NT2/D1 (cell line): Measurements from ENCODE around the gene CAMK2B.

ENCODE experiments used
- DNase-seq: peaks from one replicate; pipeline ENCODE4 v3.0.0-alpha.2; 2011; ENCODE audit warnings: low read depth, low spot score
- H3K27me3 ChIP-seq: 2 replicates; pipeline ENCODE4 v1.6.0; 2011; ENCODE audit warnings: mild to moderate bottlenecking; ENCODE audit not compliant: insufficient read length, insufficient read depth
- H3K36me3 ChIP-seq: 2 replicates; pipeline ENCODE4 v1.6.1; 2011; ENCODE audit warnings: mild to moderate bottlenecking, low read length, mixed read lengths; ENCODE audit not compliant: insufficient read depth, insufficient read length
- H3K4me1 ChIP-seq: 2 replicates; pipeline ENCODE4 v1.5.1; 2011; ENCODE audit not compliant: insufficient read depth, insufficient read length
- H3K4me3 ChIP-seq: 2 replicates; pipeline ENCODE4 v1.5.1; 2011; ENCODE audit warnings: low read depth; ENCODE audit not compliant: insufficient read length
- H3K9ac ChIP-seq: 2 replicates; pipeline ENCODE4 v1.6.0; 2011; ENCODE audit warnings: low read depth; ENCODE audit not compliant: insufficient read length
- H3K9me3 ChIP-seq: 2 replicates; pipeline ENCODE4 v1.5.1; 2011; ENCODE audit warnings: mild to moderate bottlenecking, low read length; ENCODE audit not compliant: insufficient read depth
- SUZ12 ChIP-seq: IDR thresholded peaks from 2 replicates; pipeline ENCODE4 v1.6.1; 2011; ENCODE audit not compliant: insufficient read length, insufficient read depth; ENCODE audit errors: extremely low read depth
- YY1 ChIP-seq: IDR thresholded peaks from 2 replicates; pipeline ENCODE4 v1.6.1; 2011; ENCODE audit not compliant: insufficient read length, insufficient read depth
- ZNF274 ChIP-seq: IDR thresholded peaks from 2 replicates; pipeline ENCODE4 v1.6.1; 2011; ENCODE audit warnings: mild to moderate bottlenecking, low read depth, low read length

The CAMK2B gene

GRCh38 chr7:44322631-44323363 is 2.6 kb downstream of the CAMK2B start:
- no peak for TF ChIP-seq YY1
- TF ChIP-seq SUZ12, result no peak
- no peak for TF ChIP-seq ZNF274
- no peak overlapping the region for H3K9ac ChIP-seq
- H3K4me1 ChIP-seq, result peaks cover 14% of the 10 kb centered on the region
- H3K27me3 ChIP-seq, result peaks cover 63% of the 10 kb centered on the region
- H3K4me3 ChIP-seq, result no peak overlapping the region
- no peak for DNase-seq
- H3K36me3 ChIP-seq, result no peaks in the 10 kb centered on the region
- no peaks in the 10 kb centered on the region for H3K9me3 ChIP-seq

GRCh38 chr7:44321796-44322195 is 3.6 kb downstream of the CAMK2B start:
- no peaks in the 10 kb centered on the region for H3K36me3 ChIP-seq
- H3K27me3 ChIP-seq, result peaks cover 53% of the 10 kb centered on the region

GRCh38 chr7:44320794-44321371 is 4.5 kb downstream of the CAMK2B start:
- no peak overlapping the region for H3K4me3 ChIP-seq
- DNase-seq, result no peak
- peaks cover 44% of the 10 kb centered on the region for H3K27me3 ChIP-seq
- H3K9ac ChIP-seq, result no peak overlapping the region
- TF ChIP-seq ZNF274, result no peak
- no peak for TF ChIP-seq SUZ12
- TF ChIP-seq YY1, result no peak
- no peaks in the 10 kb centered on the region for H3K36me3 ChIP-seq
- H3K9me3 ChIP-seq, result no peaks in the 10 kb centered on the region
- H3K4me1 ChIP-seq, result peaks cover 8% of the 10 kb centered on the region

More at GRCh38 chr7:44321796-44322195, 3.6 kb downstream of the CAMK2B start:
- Histone ChIP-seq H3K4me1 (peaks cover 14% of the 10 kb centered on the region), H3K9me3 (no peaks in the 10 kb centered on the region), H3K9ac (no peak overlapping the region), H3K4me3 (no peak overlapping the region)
- no peak for DNase-seq
- TF ChIP-seq SUZ12, result no peak
- TF ChIP-seq YY1, result no peak
- no peak for TF ChIP-seq ZNF274

- no peak for DNase-seq
- H3K9me3 ChIP-seq, result no peaks in the 10 kb centered on the region
- H3K4me3 ChIP-seq, result no peak overlapping the region
- TF ChIP-seq SUZ12, result no peak
- TF ChIP-seq YY1, result no peak
- TF ChIP-seq ZNF274, result no peak
- no peak overlapping the region for H3K9ac ChIP-seq
- H3K27me3 ChIP-seq, result peaks cover 39% of the 10 kb centered on the region
- peaks cover 8% of the 10 kb centered on the region for H3K4me1 ChIP-seq
- H3K36me3 ChIP-seq, result no peaks in the 10 kb centered on the region
Observed at GRCh38 chr7:44320141-44320540, 5.3 kb downstream of the CAMK2B start.

GRCh38 chr7:44318332-44318731 is 7.1 kb downstream of the CAMK2B start:
- Histone ChIP-seq H3K4me3 (no peak overlapping the region), H3K36me3 (no peaks in the 10 kb centered on the region), H3K4me1 (no peaks in the 10 kb centered on the region), H3K27me3 (peaks cover 22% of the 10 kb centered on the region), H3K9ac (no peak overlapping the region), H3K9me3 (no peaks in the 10 kb centered on the region)
- no peak for TF ChIP-seq YY1
- TF ChIP-seq ZNF274, result no peak
- no peak for TF ChIP-seq SUZ12
- no peak for DNase-seq

GRCh38 chr7:44315301-44315903 is 10.0 kb downstream of the CAMK2B start:
- no peak overlapping the region for H3K4me3 ChIP-seq
- TF ChIP-seq YY1 (no peak), SUZ12 (no peak), ZNF274 (no peak)
- H3K36me3 ChIP-seq, result no peaks in the 10 kb centered on the region
- no peak for DNase-seq
- no peaks in the 10 kb centered on the region for H3K9me3 ChIP-seq
- H3K27me3 ChIP-seq, result peaks cover 20% of the 10 kb centered on the region
- H3K9ac ChIP-seq, result no peak overlapping the region
- H3K4me1 ChIP-seq, result no peaks in the 10 kb centered on the region

GRCh38 chr7:44313621-44314031 is 11.8 kb downstream of the CAMK2B start:
- no peak overlapping the region for H3K4me3 ChIP-seq
- H3K36me3 ChIP-seq, result no peaks in the 10 kb centered on the region
- peaks cover 6% of the 10 kb centered on the region for H3K4me1 ChIP-seq
- no peak overlapping the region for H3K9ac ChIP-seq
- H3K9me3 ChIP-seq, result no peaks in the 10 kb centered on the region
- no peak for DNase-seq
- H3K27me3 ChIP-seq, result peaks cover 38% of the 10 kb centered on the region
- TF ChIP-seq SUZ12, result no peak
- no peak for TF ChIP-seq ZNF274
- TF ChIP-seq YY1, result no peak
